Prostate gland (tissue), 2 donors: ENCODE results near the gene SPON1.

Experiments
- POLR2A ChIP-seq: fragments of 450-650 bp; IDR thresholded peaks from one replicate; pipeline ENCODE4 v1.6.1; 2016; ENCODE audit warnings: antibody characterized with exemption, mild to moderate bottlenecking
- POLR2AphosphoS5 ChIP-seq: sonication (generic); formaldehyde crosslinking; IDR thresholded peaks from one replicate; pipeline ENCODE4 v1.6.1; 2017; ENCODE audit warnings: antibody characterized with exemption
- TF ChIP-seq, protein P1 (sequence below), 4 experiments: fragments of 200-600 bp in 2 of 4; fragments of 450-650 bp in 2 of 4; sonication (generic) in 2 of 4; IDR thresholded peaks; 1 replicate in 3 of 4; 2 replicates in 1 of 4; pipeline ENCODE4 v1.5.1; 2016 to 2019; ENCODE audit warnings: antibody characterized with exemption in 4 of 4, mild to moderate bottlenecking in 2 of 4, moderate library complexity in 2 of 4

DNA sequence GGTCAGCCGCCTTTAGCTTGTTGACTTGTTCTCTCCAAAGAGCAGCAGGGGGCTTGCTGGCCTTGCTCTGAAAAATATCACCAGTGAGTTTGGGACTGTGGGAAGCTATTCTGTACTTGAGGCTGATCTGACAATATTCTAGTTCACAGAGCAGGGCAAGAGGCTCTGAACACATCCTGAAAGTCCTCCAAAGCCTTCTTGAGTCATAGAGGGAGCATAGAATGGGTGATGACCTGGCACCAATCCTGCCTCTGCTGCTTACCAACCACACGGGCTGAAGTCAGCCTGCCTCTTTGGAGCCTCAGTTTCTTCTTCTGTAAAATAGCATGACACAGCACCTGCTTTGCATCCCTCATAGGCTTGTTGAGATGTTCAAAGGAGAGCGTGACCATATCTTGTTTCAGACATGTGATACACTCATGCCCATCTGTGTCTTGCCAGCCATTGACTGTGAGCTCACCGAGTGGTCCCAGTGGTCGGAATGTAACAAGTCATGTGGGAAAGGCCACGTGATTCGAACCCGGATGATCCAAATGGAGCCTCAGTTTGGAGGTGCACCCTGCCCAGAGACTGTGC is 299.8 kb downstream of the SPON1 start:
- TF ChIP-seq POLR2A (no peak), POLR2AphosphoS5 (no peak)
- TF ChIP-seq, protein P1, sequence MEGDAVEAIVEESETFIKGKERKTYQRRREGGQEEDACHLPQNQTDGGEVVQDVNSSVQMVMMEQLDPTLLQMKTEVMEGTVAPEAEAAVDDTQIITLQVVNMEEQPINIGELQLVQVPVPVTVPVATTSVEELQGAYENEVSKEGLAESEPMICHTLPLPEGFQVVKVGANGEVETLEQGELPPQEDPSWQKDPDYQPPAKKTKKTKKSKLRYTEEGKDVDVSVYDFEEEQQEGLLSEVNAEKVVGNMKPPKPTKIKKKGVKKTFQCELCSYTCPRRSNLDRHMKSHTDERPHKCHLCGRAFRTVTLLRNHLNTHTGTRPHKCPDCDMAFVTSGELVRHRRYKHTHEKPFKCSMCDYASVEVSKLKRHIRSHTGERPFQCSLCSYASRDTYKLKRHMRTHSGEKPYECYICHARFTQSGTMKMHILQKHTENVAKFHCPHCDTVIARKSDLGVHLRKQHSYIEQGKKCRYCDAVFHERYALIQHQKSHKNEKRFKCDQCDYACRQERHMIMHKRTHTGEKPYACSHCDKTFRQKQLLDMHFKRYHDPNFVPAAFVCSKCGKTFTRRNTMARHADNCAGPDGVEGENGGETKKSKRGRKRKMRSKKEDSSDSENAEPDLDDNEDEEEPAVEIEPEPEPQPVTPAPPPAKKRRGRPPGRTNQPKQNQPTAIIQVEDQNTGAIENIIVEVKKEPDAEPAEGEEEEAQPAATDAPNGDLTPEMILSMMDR (IDR thresholded peaks at IDR 0.05): no peak
